ENCODE measurements around the gene PDCD6IP. TPM values are rescaled to one million over a fixed set of nuclear protein-coding genes. Genes with fewer than 3 reads are reported as not detected.

PDCD6IP gene
- total RNA-seq, 1 donor from 2014 or later, result 134 TPM

- intact Hi-C loops (cut with DNase I), result loop anchor here (2.0 to 10.0 kb wide), 2 partner anchors 393 to 803 kb away; no protein-coding TSS in a partner anchor
- no peak for DNase-seq (ENCODE audit: low spot score)
These were observed 83.0 kb downstream of the PDCD6IP start for GRCh38 chr3:33881156-33882064.

- intact Hi-C loops (cut with DNase I), result loop anchor here (2.0 to 10.0 kb wide), 2 partner anchors 393 to 803 kb away; no protein-coding TSS in a partner anchor
- no peak for DNase-seq (ENCODE audit: low spot score)
These were observed 83.9 kb downstream of the PDCD6IP start for GRCh38 chr3:33882296-33882695.

GRCh38 chr3:33883538-33883950, 85.1 kb downstream of the PDCD6IP start:
- DNase-seq (ENCODE audit: low spot score), result no peak
- intact Hi-C loops (cut with DNase I), result loop anchor here (2.0 to 10.0 kb wide), 2 partner anchors 391 to 801 kb away; no protein-coding TSS in a partner anchor

- no peak for DNase-seq (ENCODE audit: low spot score)
- intact Hi-C loops (cut with DNase I), result loop anchor here (2.0 to 10.0 kb wide), 2 partner anchors 391 to 801 kb away; no protein-coding TSS in a partner anchor
These were observed 85.6 kb downstream of the PDCD6IP start for GRCh38 chr3:33883951-33884561.

GRCh38 chr3:33884701-33885100, 86.3 kb downstream of the PDCD6IP start:
- DNase-seq (ENCODE audit: low spot score), result no peak
- intact Hi-C loops (cut with DNase I), result loop anchor here (10.0 kb wide), 1 partner anchor 390 kb away; no protein-coding TSS in a partner anchor

- intact Hi-C loops (cut with DNase I), result loop anchor here (10.0 kb wide), 1 partner anchor 389 kb away; no protein-coding TSS in a partner anchor
- no peak for DNase-seq (ENCODE audit: low spot score)
These were observed 87.1 kb downstream of the PDCD6IP start for GRCh38 chr3:33885496-33885895.

- intact Hi-C loops (cut with DNase I), result loop anchor here (10.0 kb wide), 1 partner anchor 389 kb away; no protein-coding TSS in a partner anchor
- no peak for DNase-seq (ENCODE audit: low spot score)
These were observed 87.6 kb downstream of the PDCD6IP start for GRCh38 chr3:33886015-33886414.

GRCh38 chr3:33887478-33887877, 89.0 kb downstream of the PDCD6IP start:
- intact Hi-C loops (cut with DNase I), result loop anchor here (10.0 kb wide), 1 partner anchor 387 kb away; no protein-coding TSS in a partner anchor
- DNase-seq (ENCODE audit: low spot score), result no peak

GRCh38 chr3:33889394-33890039, 91.1 kb downstream of the PDCD6IP start:
- no peak for DNase-seq (ENCODE audit: low spot score)
- intact Hi-C loops (cut with DNase I), result loop anchor here (10.0 kb wide), 1 partner anchor 385 kb away; no protein-coding TSS in a partner anchor

- intact Hi-C loops (cut with DNase I), result no loop called here
- DNase-seq (ENCODE audit: low spot score), result no peak
These were observed 94.2 kb downstream of the PDCD6IP start for GRCh38 chr3:33892655-33893054.

GRCh38 chr3:33895658-33896057, 97.2 kb downstream of the PDCD6IP start:
- no peak for DNase-seq (ENCODE audit: low spot score)
- intact Hi-C loops (cut with DNase I), result no loop called here

GRCh38 chr3:33897306-33897705, 98.9 kb downstream of the PDCD6IP start:
- no peak for DNase-seq (ENCODE audit: low spot score)

GRCh38 chr3:33898901-33899300, 100.5 kb downstream of the PDCD6IP start:
- intact Hi-C loops (cut with DNase I), result no loop called here
- no peak for DNase-seq (ENCODE audit: low spot score)

More at GRCh38 chr3:33897306-33897705, 98.9 kb downstream of the PDCD6IP start:
- intact Hi-C loops (cut with DNase I), result no loop called here

- no peak for DNase-seq (ENCODE audit: low spot score)
- intact Hi-C loops (cut with DNase I), result no loop called here
These were observed 102.0 kb downstream of the PDCD6IP start for GRCh38 chr3:33900440-33900808.

- DNase-seq (ENCODE audit: low spot score), result no peak
- intact Hi-C loops (cut with DNase I), result no loop called here
These were observed 102.5 kb downstream of the PDCD6IP start for GRCh38 chr3:33900809-33901505.

- intact Hi-C loops (cut with DNase I), result no loop called here
These were observed 103.6 kb downstream of the PDCD6IP start for GRCh38 chr3:33901862-33902563.

GRCh38 chr3:33904730-33905129, 106.3 kb downstream of the PDCD6IP start:
- intact Hi-C loops (cut with DNase I), result no loop called here
- DNase-seq (ENCODE audit: low spot score), result no peak

More at GRCh38 chr3:33901862-33902563, 103.6 kb downstream of the PDCD6IP start:
- DNase-seq (ENCODE audit: low spot score), result no peak

- intact Hi-C loops (cut with DNase I), result no loop called here
- DNase-seq (ENCODE audit: low spot score), result no peak
These were observed 109.9 kb downstream of the PDCD6IP start for GRCh38 chr3:33908250-33908851.

Measured in cardiac septum (tissue), 1 donor.